NB4 (cell line): ENCODE measurements around the gene CD209.

Source experiments
- MYC ChIP-seq: IDR thresholded peaks from 2 replicates; pipeline ENCODE4 v1.6.1; 2011; ENCODE audit warnings: low read depth, low read length
- POLR2A ChIP-seq: IDR thresholded peaks from 2 replicates; pipeline ENCODE4 v1.6.1; 2011; ENCODE audit warnings: mild to moderate bottlenecking; ENCODE audit not compliant: insufficient read length; ENCODE audit errors: extremely low read depth
- TF ChIP-seq, protein P1 (sequence below): IDR thresholded peaks from one replicate; pipeline ENCODE4 v1.5.1; 2012; ENCODE audit warnings: low read depth, low read length
- TF ChIP-seq, protein P2 (sequence below): IDR thresholded peaks from 2 replicates; pipeline ENCODE4 v1.6.1; 2011; ENCODE audit warnings: low read depth, low read length

DNA sequence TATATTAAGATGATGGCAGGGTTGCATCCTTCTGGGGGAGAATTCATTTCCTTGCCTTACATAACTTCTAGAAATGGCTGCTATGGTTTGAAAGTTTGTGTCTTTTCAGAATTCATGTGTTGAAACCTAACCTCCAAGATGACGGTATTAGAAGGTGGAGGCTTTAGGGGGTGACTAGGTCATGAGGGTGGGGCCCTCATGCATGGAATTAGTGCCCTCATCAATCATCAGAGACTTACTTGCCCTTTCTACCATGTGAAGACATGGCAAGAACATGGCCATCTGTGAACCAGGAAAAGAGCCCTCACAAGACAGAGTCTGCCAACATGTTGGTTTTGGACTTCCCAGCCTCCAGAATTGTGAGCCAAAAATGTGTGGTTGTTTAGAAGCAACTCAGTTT lies 30.6 kb downstream of the CD209 start:
- TF ChIP-seq, protein P1, sequence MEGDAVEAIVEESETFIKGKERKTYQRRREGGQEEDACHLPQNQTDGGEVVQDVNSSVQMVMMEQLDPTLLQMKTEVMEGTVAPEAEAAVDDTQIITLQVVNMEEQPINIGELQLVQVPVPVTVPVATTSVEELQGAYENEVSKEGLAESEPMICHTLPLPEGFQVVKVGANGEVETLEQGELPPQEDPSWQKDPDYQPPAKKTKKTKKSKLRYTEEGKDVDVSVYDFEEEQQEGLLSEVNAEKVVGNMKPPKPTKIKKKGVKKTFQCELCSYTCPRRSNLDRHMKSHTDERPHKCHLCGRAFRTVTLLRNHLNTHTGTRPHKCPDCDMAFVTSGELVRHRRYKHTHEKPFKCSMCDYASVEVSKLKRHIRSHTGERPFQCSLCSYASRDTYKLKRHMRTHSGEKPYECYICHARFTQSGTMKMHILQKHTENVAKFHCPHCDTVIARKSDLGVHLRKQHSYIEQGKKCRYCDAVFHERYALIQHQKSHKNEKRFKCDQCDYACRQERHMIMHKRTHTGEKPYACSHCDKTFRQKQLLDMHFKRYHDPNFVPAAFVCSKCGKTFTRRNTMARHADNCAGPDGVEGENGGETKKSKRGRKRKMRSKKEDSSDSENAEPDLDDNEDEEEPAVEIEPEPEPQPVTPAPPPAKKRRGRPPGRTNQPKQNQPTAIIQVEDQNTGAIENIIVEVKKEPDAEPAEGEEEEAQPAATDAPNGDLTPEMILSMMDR = no peak
- TF ChIP-seq POLR2A (no peak), MYC (no peak)
- TF ChIP-seq, protein P2, sequence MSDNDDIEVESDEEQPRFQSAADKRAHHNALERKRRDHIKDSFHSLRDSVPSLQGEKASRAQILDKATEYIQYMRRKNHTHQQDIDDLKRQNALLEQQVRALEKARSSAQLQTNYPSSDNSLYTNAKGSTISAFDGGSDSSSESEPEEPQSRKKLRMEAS = no peak
